Right renal cortex interstitium (tissue), 3 donors: Measurements from ENCODE around the gene MANSC1. TPM values are rescaled to one million over a fixed set of nuclear protein-coding genes. Genes with fewer than 3 reads are reported as not detected.

Experiments used
- polyA plus RNA-seq, 3 donors: library from polyadenylated mRNA; unstranded; fragments of 120-200 nt; gene quantifications; one replicate each; pipeline ENCODE4 v1.2.1, GENCODE V29; 2013; ENCODE audit not compliant: insufficient read length in 3 of 3

Gene MANSC1
- polyA plus RNA-seq, 3 donors = 33.7 to 37.7 (median 33.7) TPM

Other genes with a start within 250 kb of the MANSC1 start
- gene LRP6, start 83.2 kb downstream of the MANSC1 start, polyA plus RNA-seq = 10 to 100 TPM; 60.3 to 66.9 (median 64.4) TPM
- gene BORCS5, start 6.8 kb upstream of the MANSC1 start, polyA plus RNA-seq = 1 to 10 TPM; 8.4 to 9.4 (median 8.5) TPM
- gene DUSP16, start 212.6 kb upstream of the MANSC1 start, polyA plus RNA-seq = 10 to 100 TPM; 26.0 to 26.3 (median 26.1) TPM